Measurements from ENCODE around the gene CDRT4.

CDRT4 gene

GRCh38 chr17:15399443-15399842, 68.0 kb downstream of the CDRT4 start:
- peaks cover 4% of the 10 kb centered on the region for H3K36me3 Mint-ChIP-seq (ENCODE audit: insufficient read depth)
- ATAC-seq (replicated peaks) = no peak
- H3K4me3 Mint-ChIP-seq = no peak overlapping the region
- H3K27ac Mint-ChIP-seq = no peak overlapping the region
- DNase-seq = no peak
- H3K27me3 Mint-ChIP-seq = peaks cover 39 to 68% of the 10 kb centered on the region in 2 donors
- no peaks in the 10 kb centered on the region for H3K9me3 Mint-ChIP-seq
- H3K4me1 Mint-ChIP-seq (ENCODE audit: low read depth in 2 of 2) = peaks cover 0 to 4% of the 10 kb centered on the region in 2 donors

- Mint-ChIP-seq H3K27ac (no peak overlapping the region), H3K36me3 (ENCODE audit: insufficient read depth) (peaks cover 4% of the 10 kb centered on the region), H3K4me1 (ENCODE audit: low read depth in 2 of 2) (peaks cover 0 to 4% of the 10 kb centered on the region in 2 donors), H3K27me3 (peaks cover 40 to 68% of the 10 kb centered on the region in 2 donors), H3K4me3 (no peak overlapping the region), H3K9me3 (no peaks in the 10 kb centered on the region)
- no peak for DNase-seq
- ATAC-seq (replicated peaks) = no peak
These were observed 68.6 kb downstream of the CDRT4 start for GRCh38 chr17:15398736-15399331.

- Mint-ChIP-seq H3K4me3 (no peak overlapping the region), H3K27me3 (peaks cover 40 to 68% of the 10 kb centered on the region in 2 donors)
- ATAC-seq (replicated peaks) = no peak
These were observed 69.1 kb downstream of the CDRT4 start for GRCh38 chr17:15398291-15398690.

GRCh38 chr17:15397620-15398019, 69.8 kb downstream of the CDRT4 start:
- Mint-ChIP-seq H3K4me1 (ENCODE audit: low read depth in 2 of 2) (peaks cover 0 to 4% of the 10 kb centered on the region in 2 donors), H3K27ac (no peak overlapping the region), H3K9me3 (no peaks in the 10 kb centered on the region), H3K27me3 (peaks cover 44 to 65% of the 10 kb centered on the region in 2 donors), H3K4me3 (no peak overlapping the region), H3K36me3 (ENCODE audit: insufficient read depth) (peaks cover 4% of the 10 kb centered on the region)
- ATAC-seq (replicated peaks) = no peak
- DNase-seq = no peak

More at GRCh38 chr17:15398291-15398690, 69.1 kb downstream of the CDRT4 start:
- H3K9me3 Mint-ChIP-seq = no peaks in the 10 kb centered on the region
- peaks cover 0 to 4% of the 10 kb centered on the region in 2 donors for H3K4me1 Mint-ChIP-seq (ENCODE audit: low read depth in 2 of 2)
- no peak for DNase-seq
- H3K36me3 Mint-ChIP-seq (ENCODE audit: insufficient read depth) = peaks cover 4% of the 10 kb centered on the region
- no peak overlapping the region for H3K27ac Mint-ChIP-seq

GRCh38 chr17:15395091-15395490, 72.3 kb downstream of the CDRT4 start:
- H3K27me3 Mint-ChIP-seq = peaks cover 55 to 69% of the 10 kb centered on the region in 2 donors
- H3K27ac Mint-ChIP-seq = no peak overlapping the region
- H3K4me3 Mint-ChIP-seq = no peak overlapping the region
- DNase-seq = no peak
- H3K9me3 Mint-ChIP-seq = no peaks in the 10 kb centered on the region
- H3K4me1 Mint-ChIP-seq (ENCODE audit: low read depth in 2 of 2) = peaks cover 0 to 4% of the 10 kb centered on the region in 2 donors
- ATAC-seq (replicated peaks) = no peak
- H3K36me3 Mint-ChIP-seq (ENCODE audit: insufficient read depth) = peaks cover 4% of the 10 kb centered on the region

- H3K4me3 Mint-ChIP-seq = no peak overlapping the region
- peaks cover 4% of the 10 kb centered on the region for H3K36me3 Mint-ChIP-seq (ENCODE audit: insufficient read depth)
- no peak overlapping the region for H3K27ac Mint-ChIP-seq
- H3K9me3 Mint-ChIP-seq = no peaks in the 10 kb centered on the region
- no peaks in the 10 kb centered on the region for H3K4me1 Mint-ChIP-seq (ENCODE audit: low read depth in 2 of 2)
- DNase-seq (no peak), ATAC-seq (replicated peaks) (no peak)
- H3K27me3 Mint-ChIP-seq = peaks cover 53 to 67% of the 10 kb centered on the region in 2 donors
These were observed 74.0 kb downstream of the CDRT4 start for GRCh38 chr17:15393414-15393813.

- Mint-ChIP-seq H3K4me1 (ENCODE audit: low read depth in 2 of 2) (no peaks in the 10 kb centered on the region), H3K27me3 (peaks cover 53 to 60% of the 10 kb centered on the region in 2 donors), H3K9me3 (no peaks in the 10 kb centered on the region), H3K36me3 (ENCODE audit: insufficient read depth) (peaks cover 4% of the 10 kb centered on the region), H3K27ac (no peak overlapping the region), H3K4me3 (no peak overlapping the region)
- DNase-seq (no peak), ATAC-seq (replicated peaks) (no peak)
These were observed 75.1 kb downstream of the CDRT4 start for GRCh38 chr17:15392326-15392741.

GRCh38 chr17:15388356-15389041, 78.9 kb downstream of the CDRT4 start:
- H3K27ac Mint-ChIP-seq = no peak overlapping the region
- no peak overlapping the region for H3K4me3 Mint-ChIP-seq
- H3K4me1 Mint-ChIP-seq (ENCODE audit: low read depth in 2 of 2) = no peaks in the 10 kb centered on the region
- no peak for ATAC-seq (replicated peaks)
- H3K27me3 Mint-ChIP-seq = peaks cover 53 to 67% of the 10 kb centered on the region in 2 donors
- DNase-seq = no peak
- H3K9me3 Mint-ChIP-seq = no peaks in the 10 kb centered on the region
- H3K36me3 Mint-ChIP-seq (ENCODE audit: insufficient read depth) = peaks cover 5% of the 10 kb centered on the region

GRCh38 chr17:15386083-15386482, 81.3 kb downstream of the CDRT4 start:
- peaks cover 5% of the 10 kb centered on the region for H3K36me3 Mint-ChIP-seq (ENCODE audit: insufficient read depth)
- no peaks in the 10 kb centered on the region for H3K4me1 Mint-ChIP-seq (ENCODE audit: low read depth in 2 of 2)
- H3K9me3 Mint-ChIP-seq = no peaks in the 10 kb centered on the region
- H3K4me3 Mint-ChIP-seq = no peak overlapping the region
- ATAC-seq (replicated peaks) (no peak), DNase-seq (no peak)
- no peak overlapping the region for H3K27ac Mint-ChIP-seq
- peaks cover 45 to 63% of the 10 kb centered on the region in 2 donors for H3K27me3 Mint-ChIP-seq
